GM12878 (cell line): Measurements from ENCODE around the gene JMY. TPM values are rescaled to one million over a fixed set of nuclear protein-coding genes. Genes with fewer than 3 reads are reported as not detected.

Experiments
- ATAC-seq: fragments of 200-7000 bp; cut with Tn5 transposase; 3 replicates; pipeline ENCODE4 v1.9.1; 2020; ENCODE audit warnings: mild to moderate bottlenecking, moderate library complexity
- BruUV-seq: library from RNA; stranded (reverse); fragments of 400-500 nt; replicated peaks from 2 replicates; lab custom pipeline; 2021; lab: Mats Ljungman, UMichigan
- CTCF ChIA-PET: fragments of 300-600 bp; sonication (Branson Sonifier 250); formaldehyde crosslinking; extraction: SDS; loops from one replicate; lab custom pipeline; 2021; ENCODE audit warnings: inconsistent platforms; lab: Yijun Ruan, JAX
- POLR2A ChIA-PET: fragments of 350-600 bp; formaldehyde crosslinking; extraction: SDS; loops from one replicate; lab custom pipeline; 2021; ENCODE audit warnings: inconsistent platforms; lab: Charles Lee
- RAD21 ChIA-PET: fragments of 300-600 bp; sonication (Branson Sonifier 250); formaldehyde crosslinking; loops from one replicate; lab custom pipeline; 2023; ENCODE audit warnings: antibody characterized with exemption; ENCODE audit not compliant: unreplicated experiment; lab: Charles Lee
- SMC1A ChIA-PET: fragments of 300-600 bp; sonication (Branson Sonifier 250); formaldehyde crosslinking; loops from one replicate; lab custom pipeline; 2023; ENCODE audit not compliant: unreplicated experiment, uncharacterized antibody; lab: Charles Lee
- DNase-seq: peaks from one replicate; pipeline ENCODE4 v3.0.0-alpha.2; 2011; ENCODE audit warnings: low read depth, low spot score
- FAIRE-seq: peaks from 3 replicates; lab custom pipeline; 2011; peaks lifted over from hg19 to GRCh38; lab: Jason Lieb, UNC
- H2AFZ ChIP-seq: 2 replicates; pipeline ENCODE4 v1.6.0; 2011; ENCODE audit warnings: low read depth, low read length, control low read depth; ENCODE audit not compliant: control insufficient read depth
- H3K27ac ChIP-seq: 2 replicates; pipeline ENCODE4 v1.5.1; 2011; ENCODE audit warnings: control low read depth; ENCODE audit not compliant: control insufficient read depth, insufficient read depth
- H3K27me3 ChIP-seq, 2 experiments: replicated peaks in 1 of 2; 2 replicates each; pipeline versions ENCODE4 v1.6.0 to v1.6.1; 2011; ENCODE audit warnings: low read length in 1 of 2; ENCODE audit not compliant: control insufficient read depth in 2 of 2, insufficient read depth in 2 of 2
- H3K36me3 ChIP-seq, 2 experiments: 2 replicates each; pipeline ENCODE4 v1.5.1; 2011; ENCODE audit warnings: low read length in 1 of 2; ENCODE audit not compliant: control insufficient read depth in 2 of 2, insufficient read depth in 2 of 2
- H3K4me1 ChIP-seq: 2 replicates; pipeline ENCODE4 v1.6.1; 2011; ENCODE audit warnings: mild to moderate bottlenecking, low read length, moderate library complexity, mixed read lengths; ENCODE audit not compliant: control insufficient read depth, insufficient read depth
- H3K4me2 ChIP-seq: 2 replicates; pipeline ENCODE4 v1.6.0; 2011; ENCODE audit warnings: control low read depth; ENCODE audit not compliant: control insufficient read depth, insufficient read depth
- H3K4me3 ChIP-seq: fragments of 200-600 bp; sonication (generic); 2 replicates; pipeline ENCODE4 v1.5.1; 2016
- H3K79me2 ChIP-seq: 2 replicates; pipeline ENCODE4 v1.6.0; 2011; ENCODE audit warnings: low read length; ENCODE audit not compliant: control insufficient read depth, insufficient read depth
- H3K9ac ChIP-seq: 2 replicates; pipeline ENCODE4 v1.8.0; 2011; ENCODE audit warnings: low read length, control low read depth, mixed read lengths; ENCODE audit not compliant: control insufficient read depth, insufficient read depth
- H3K9me3 ChIP-seq: replicated peaks from 3 replicates; pipeline ENCODE4 v1.5.1; 2011; ENCODE audit warnings: mild to moderate bottlenecking, low read length; ENCODE audit not compliant: control insufficient read depth, insufficient read depth
- H4K20me1 ChIP-seq: 2 replicates; pipeline ENCODE4 v1.6.0; 2011; ENCODE audit not compliant: control insufficient read depth, insufficient read depth
- BCL11A ChIP-seq: IDR thresholded peaks from 2 replicates; pipeline ENCODE4 v1.6.1; 2011; ENCODE audit warnings: low read depth, low read length
- CEBPZ ChIP-seq: fragments of 150-350 bp; IDR thresholded peaks from 2 replicates; pipeline ENCODE4 v1.6.1; 2016; ENCODE audit warnings: low read depth, low read length
- HDGF ChIP-seq: fragments of 450-650 bp; IDR thresholded peaks from 2 replicates; pipeline ENCODE4 v1.6.1; 2016; ENCODE audit warnings: antibody characterized with exemption
- POLR2AphosphoS2 ChIP-seq: IDR thresholded peaks from 2 replicates; pipeline ENCODE4 v1.6.1; 2011; ENCODE audit warnings: low read depth, mild to moderate bottlenecking, low read length, improper control_type of control experiment, moderate library complexity
- SIN3A ChIP-seq: IDR thresholded peaks from 2 replicates; pipeline ENCODE4 v1.6.1; 2012; ENCODE audit warnings: low read depth, low read length, improper control_type of control experiment
- SUZ12 ChIP-seq: fragments of 200-600 bp; sonication (generic); IDR thresholded peaks from one replicate; pipeline ENCODE4 v1.6.1; 2018; ENCODE audit warnings: antibody characterized with exemption, mild to moderate bottlenecking; ENCODE audit not compliant: unreplicated experiment
- ZBTB33 ChIP-seq: fragments of 450-650 bp; IDR thresholded peaks from 2 replicates; pipeline ENCODE4 v1.6.1; 2017; ENCODE audit warnings: mild to moderate bottlenecking
- ZNF274 ChIP-seq: IDR thresholded peaks from one replicate; pipeline ENCODE4 v1.8.0; 2011; ENCODE audit not compliant: insufficient read length, insufficient read depth
- WGBS: methylation state at CpG from one replicate; pipeline ENCODE4 v1.1.6; 2016; ENCODE audit warnings: low lambda C conversion rate; ENCODE audit not compliant: insufficient replicate concordance, insufficient coverage; ENCODE audit errors: missing lambda C conversion rate; 5-methylcytosine and 5-hydroxymethylcytosine counted together
- in situ Hi-C: fragments of 300-500 bp; cut with MboI; formaldehyde crosslinking; loops from 9 replicates; pipeline ENCODE4 v1.14.3; 2018; ENCODE audit warnings: mixed read lengths
- intact Hi-C: fragments of 100-400 bp; cut with micrococcal nuclease; formaldehyde crosslinking; loops from one replicate; pipeline ENCODE4 v1.14.2; 2022; ENCODE audit not compliant: unreplicated experiment
- polyA plus RNA-seq, 11 experiments: library from polyadenylated mRNA; depleted of rRNA in 4 of 11; unstranded in 6 of 11; stranded (reverse) in 5 of 11; fragments of >200 nt; fragmentation: Nextera tagmentation in 4 of 11; fragmentation: Illumina TruSeq in 1 of 11; extraction: Ambion mirVana in 4 of 11; extraction: Trizol in 1 of 11; gene quantifications; 1 replicate in 1 of 11; 2 replicates in 10 of 11; pipeline versions ENCODE4 v1.2.1 to v1.2.3, GENCODE V29; 2011 to 2016; ENCODE audit warnings: inconsistent platforms in 2 of 11, missing spikeins in 2 of 11, low read depth in 1 of 11
- total RNA-seq, 4 experiments: library from RNA; depleted of rRNA in 3 of 4; stranded (reverse); fragments of >200 nt in 3 of 4; fragmentation: Illumina TruSeq in 1 of 4; extraction: Trizol in 1 of 4; gene quantifications; 2 replicates each; pipeline versions ENCODE4 v1.2.1 to v1.2.3, GENCODE V29; 2013 to 2021
- TF ChIP-seq, protein P1 (sequence below): fragments of 150-350 bp; IDR thresholded peaks from 2 replicates; pipeline ENCODE4 v1.6.1; 2014; ENCODE audit warnings: mild to moderate bottlenecking, low read depth, low read length

Gene JMY
- total and polyA plus RNA-seq, 10 of the 15 experiments (the other 5 are each of a cell fraction or from before 2014, with no cell fraction given): 0.63 to 4.8 (median 2.4) TPM

GRCh38 chr5:79285285-79285684 is 49.4 kb downstream of the JMY start:
- Histone ChIP-seq H3K79me2 (no peaks in the 10 kb centered on the region), H2AFZ (no peak overlapping the region), H3K4me3 (no peak overlapping the region), H3K4me2 (no peak overlapping the region), H3K4me1 (no peaks in the 10 kb centered on the region), H3K9ac (no peak overlapping the region), H3K27ac (no peak overlapping the region), H3K9me3 (no peaks in the 10 kb centered on the region), H4K20me1 (no peaks in the 10 kb centered on the region), H3K36me3 (peaks cover 0 to under 1% of the 10 kb centered on the region in 2 experiments; a peak in 1 of 4 replicates), H3K27me3 (no peaks in the 10 kb centered on the region)
- ChIA-PET CTCF (interaction anchor here (0.6 to 1.0 kb wide), 2 partner anchors 23 to 260 kb away, joined by 4 read pairs; no protein-coding TSS in a partner anchor), RAD21 (interaction anchor here (0.6 to 1.1 kb wide), 2 partner anchors 85 to 152 kb away, joined by 3 to 4 read pairs; no protein-coding TSS in a partner anchor), POLR2A (interaction anchor here (0.8 kb wide), 1 partner anchor 66 kb away, joined by 3 read pairs; no protein-coding TSS in a partner anchor), SMC1A (interaction anchor here (0.5 to 2.2 kb wide), 5 partner anchors 9 to 81 kb away, joined by 3 to 8 read pairs (median 4); no protein-coding TSS in a partner anchor)
- no TSS peak for BruUV-seq
- 91% methylated on average over 3 of the region's 3 CpGs for WGBS
- ATAC-seq (no peak), DNase-seq (no peak), FAIRE-seq (no peak)
- intact Hi-C loops (no loop called here), in situ Hi-C loops (no loop called here)
- TF ChIP-seq, protein P1, sequence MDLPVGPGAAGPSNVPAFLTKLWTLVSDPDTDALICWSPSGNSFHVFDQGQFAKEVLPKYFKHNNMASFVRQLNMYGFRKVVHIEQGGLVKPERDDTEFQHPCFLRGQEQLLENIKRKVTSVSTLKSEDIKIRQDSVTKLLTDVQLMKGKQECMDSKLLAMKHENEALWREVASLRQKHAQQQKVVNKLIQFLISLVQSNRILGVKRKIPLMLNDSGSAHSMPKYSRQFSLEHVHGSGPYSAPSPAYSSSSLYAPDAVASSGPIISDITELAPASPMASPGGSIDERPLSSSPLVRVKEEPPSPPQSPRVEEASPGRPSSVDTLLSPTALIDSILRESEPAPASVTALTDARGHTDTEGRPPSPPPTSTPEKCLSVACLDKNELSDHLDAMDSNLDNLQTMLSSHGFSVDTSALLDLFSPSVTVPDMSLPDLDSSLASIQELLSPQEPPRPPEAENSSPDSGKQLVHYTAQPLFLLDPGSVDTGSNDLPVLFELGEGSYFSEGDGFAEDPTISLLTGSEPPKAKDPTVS: no peak

- in situ Hi-C loops: no loop called here
- Histone ChIP-seq H3K27ac (no peak overlapping the region), H3K4me3 (no peak overlapping the region), H3K36me3 (no peaks in the 10 kb centered on the region), H3K79me2 (no peaks in the 10 kb centered on the region), H3K9me3 (no peaks in the 10 kb centered on the region), H2AFZ (no peak overlapping the region), H4K20me1 (no peaks in the 10 kb centered on the region), H3K9ac (no peak overlapping the region), H3K27me3 (no peaks in the 10 kb centered on the region), H3K4me1 (no peaks in the 10 kb centered on the region), H3K4me2 (no peak overlapping the region)
- TF ChIP-seq SIN3A (no peak), ZBTB33 (no peak), ZNF274 (no peak), SUZ12 (no peak), HDGF (no peak), POLR2AphosphoS2 (no peak), BCL11A (no peak), CEBPZ (no peak)
- FAIRE-seq: no peak
- ChIA-PET CTCF (interaction anchor here (1.0 kb wide), 1 partner anchor 261 kb away, joined by 4 read pairs; no protein-coding TSS in a partner anchor), POLR2A (no interaction called here), SMC1A (interaction anchor here (0.5 to 1.9 kb wide), 5 partner anchors 9 to 81 kb away, joined by 3 to 8 read pairs (median 3); no protein-coding TSS in a partner anchor), RAD21 (interaction anchor here (0.6 to 1.1 kb wide), 2 partner anchors 86 to 152 kb away, joined by 3 to 4 read pairs; no protein-coding TSS in a partner anchor)
- DNase-seq: no peak
- intact Hi-C loops: no loop called here
- no peak for ATAC-seq
- BruUV-seq: no TSS peak
- 95% methylated on average over 7 of the region's 7 CpGs for WGBS
These were observed 49.9 kb downstream of the JMY start for GRCh38 chr5:79285833-79286232.
